Measurements from ENCODE around the gene EML3. TPM values are rescaled to one million over a fixed set of nuclear protein-coding genes. Genes with fewer than 3 reads are reported as not detected.
"Not testable (repeated sequence)": the region's sequence is repeated elsewhere in the genome, so short reads cannot be mapped to it uniquely, and the experiment has no call there.

The EML3 gene
- total RNA-seq, 1 donor from 2014 or later = 13.1 TPM

DNA sequence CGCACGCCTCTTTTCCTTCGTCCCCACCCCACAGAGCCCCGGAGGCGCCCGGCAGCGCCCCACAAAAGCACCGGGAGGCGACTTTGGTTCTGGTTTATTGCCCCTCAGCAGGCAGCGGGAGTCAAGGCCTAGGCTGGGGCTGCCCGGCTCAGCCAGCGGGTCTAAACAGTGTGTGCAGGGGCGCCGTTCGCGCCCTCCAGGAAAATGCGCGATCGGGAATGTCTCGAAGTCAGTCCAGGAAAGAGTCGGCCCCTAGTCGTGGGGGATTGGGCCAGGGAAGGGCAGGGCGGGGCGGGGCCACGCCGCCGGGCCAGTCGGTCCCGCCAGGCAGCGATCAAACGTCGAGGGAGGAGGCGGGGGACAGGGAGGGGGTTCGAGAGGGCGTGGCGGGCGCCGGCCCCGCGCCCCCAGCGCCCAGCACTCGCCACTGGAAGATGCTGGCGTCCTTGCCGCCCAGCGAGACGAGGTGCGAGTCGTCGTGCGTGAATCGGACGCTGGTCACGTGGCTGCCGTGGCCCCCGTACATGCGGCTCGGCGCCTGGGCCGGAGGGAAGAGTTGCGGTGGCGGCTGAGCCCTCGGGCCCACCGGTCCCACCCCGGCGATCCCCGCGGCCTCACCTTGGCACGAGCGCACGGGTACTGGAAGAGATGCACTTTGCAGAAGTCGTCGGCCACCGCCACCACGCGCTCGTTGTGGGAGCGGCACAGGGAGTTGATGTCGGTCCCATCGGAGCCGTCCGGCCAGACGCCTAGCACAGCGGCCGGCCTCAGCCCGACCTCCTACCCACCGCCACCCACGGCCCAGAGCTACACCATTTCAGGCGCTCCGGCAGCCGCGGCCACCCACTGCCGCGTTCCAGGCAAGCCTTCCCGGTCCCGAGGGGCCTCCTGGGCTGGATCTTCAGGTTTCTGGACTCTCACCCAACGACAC, 10.2 kb downstream of the EML3 start:
- DNase-seq (peak; percentile 78), ATAC-seq (ENCODE audit: poor library complexity) (peak; percentile 67)
- intact Hi-C loops (cut with DNase I) = no loop called here

DNA sequence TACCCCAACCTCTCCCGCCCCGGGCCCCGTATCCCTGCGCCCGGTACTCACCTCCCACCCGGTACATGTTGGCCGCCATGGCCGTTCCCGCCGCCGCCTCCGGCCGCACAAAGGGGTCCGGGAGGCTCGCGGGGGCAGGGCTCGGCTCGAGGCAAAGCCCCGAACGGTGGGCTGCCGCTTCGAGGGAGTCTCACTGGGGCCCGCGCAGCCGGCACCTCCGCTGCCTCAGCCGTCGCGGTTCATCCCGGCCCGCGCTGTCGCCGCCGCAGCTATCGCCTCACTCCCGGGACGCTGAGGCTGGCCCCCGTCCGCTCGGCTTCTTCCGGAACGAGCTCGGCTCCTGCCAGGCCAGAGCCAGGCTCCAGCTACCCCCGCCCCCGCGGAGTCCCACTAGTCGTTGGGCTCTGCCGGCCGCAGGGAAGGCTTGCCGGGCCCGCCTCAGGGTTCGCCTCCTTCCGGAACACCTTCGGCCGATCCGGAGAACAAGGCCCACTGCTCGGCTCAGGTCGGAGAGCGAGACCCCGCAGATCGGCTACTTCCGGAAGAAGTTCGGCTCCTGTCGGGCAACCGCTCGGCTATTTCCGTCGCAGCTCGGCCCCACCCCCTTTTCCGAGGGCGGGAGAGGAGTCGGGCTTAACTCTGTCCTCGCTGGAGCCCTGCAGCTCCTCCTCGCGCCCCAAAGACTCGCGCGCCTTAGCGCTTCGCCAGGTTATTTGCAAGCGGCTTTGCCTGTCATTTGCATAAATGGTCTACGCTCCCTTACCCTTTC, 11.0 kb downstream of the EML3 start, which contains the start of gene MTA2:
MTA2 (minus strand) TSS at position 494 of the 769 bp plus-strand sequence; CDS start at position 79, 415 bp downstream.
- intact Hi-C loops (cut with DNase I) = no loop called here
- DNase-seq (peak; percentile 97), ATAC-seq (ENCODE audit: poor library complexity) (peak; percentile 94)

DNA sequence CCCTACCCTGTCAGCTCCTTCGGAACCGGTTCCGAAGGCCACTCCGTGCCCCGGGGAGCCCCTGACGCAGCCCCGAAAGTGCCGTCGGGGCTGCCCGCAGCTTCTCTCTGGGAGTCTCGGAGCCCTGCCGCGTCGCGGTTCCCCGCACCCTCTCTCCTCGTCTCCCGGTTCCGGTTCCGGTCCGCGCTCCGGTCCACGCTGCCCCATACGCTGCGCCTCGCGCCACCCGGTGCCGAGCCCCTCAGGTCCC, 11.5 kb downstream of the EML3 start:
- intact Hi-C loops (cut with DNase I) = no loop called here
- ATAC-seq (ENCODE audit: poor library complexity) = peak; percentile 42
- DNase-seq = peak; percentile 76

DNA sequence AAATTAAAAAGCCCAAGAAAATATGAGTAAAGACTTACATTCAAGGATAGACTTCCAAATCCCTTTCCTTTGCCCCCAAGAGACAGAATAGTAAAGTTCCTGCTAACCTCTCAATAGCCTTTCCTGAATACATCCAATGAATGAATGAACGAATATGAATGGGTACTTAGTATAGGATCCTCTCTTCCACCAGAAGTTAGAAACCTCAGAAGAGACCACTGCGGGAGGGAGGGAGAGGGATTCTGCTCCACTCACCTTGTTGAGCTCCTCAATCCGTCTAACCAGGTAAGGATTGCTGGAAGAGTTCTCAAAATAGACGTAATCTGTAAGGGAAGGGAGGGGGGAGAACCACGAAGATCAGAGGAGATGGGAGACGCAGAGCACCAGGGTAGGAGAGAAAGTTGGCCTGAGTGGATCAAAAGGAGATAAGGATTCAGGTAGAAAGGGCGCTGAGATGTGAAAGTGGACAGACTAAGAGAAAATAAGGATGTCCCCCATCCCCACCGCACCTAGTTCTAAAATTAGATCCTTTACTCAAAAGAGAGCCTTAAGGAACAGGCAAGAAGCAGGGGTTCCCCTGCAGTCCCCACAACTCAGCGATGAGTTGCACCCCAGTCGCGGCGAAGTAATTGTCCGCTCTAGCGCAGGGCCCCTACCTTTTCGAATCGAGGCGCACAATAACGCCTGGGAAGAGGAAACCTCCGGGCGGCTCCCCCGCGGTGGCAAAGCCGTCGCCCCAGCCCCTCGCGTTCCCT, 12.0 kb downstream of the EML3 start:
- intact Hi-C loops (cut with DNase I) = no loop called here
- ATAC-seq (ENCODE audit: poor library complexity) = no peak
- no peak for DNase-seq

DNA sequence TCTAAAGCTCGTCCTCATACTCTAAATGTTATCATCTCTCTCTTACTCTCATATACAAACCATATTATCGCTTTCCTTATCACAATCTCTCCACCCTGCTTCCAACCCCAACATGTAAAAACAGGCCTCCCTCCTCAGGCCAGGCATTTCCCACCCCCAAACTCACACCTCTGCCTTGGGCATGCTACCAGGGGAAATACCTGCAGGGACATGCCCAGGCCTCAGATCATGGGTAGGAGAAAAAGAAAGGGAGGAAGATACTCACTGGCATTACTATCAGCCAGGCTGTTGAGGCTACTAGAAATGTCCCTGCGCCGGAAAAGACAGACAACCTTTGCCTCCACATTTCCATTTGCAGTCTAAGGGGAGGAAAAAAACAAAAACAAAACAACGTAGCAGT, 12.7 kb downstream of the EML3 start:
- ATAC-seq (ENCODE audit: poor library complexity) (no peak), DNase-seq (no peak)
- intact Hi-C loops (cut with DNase I) = no loop called here

DNA sequence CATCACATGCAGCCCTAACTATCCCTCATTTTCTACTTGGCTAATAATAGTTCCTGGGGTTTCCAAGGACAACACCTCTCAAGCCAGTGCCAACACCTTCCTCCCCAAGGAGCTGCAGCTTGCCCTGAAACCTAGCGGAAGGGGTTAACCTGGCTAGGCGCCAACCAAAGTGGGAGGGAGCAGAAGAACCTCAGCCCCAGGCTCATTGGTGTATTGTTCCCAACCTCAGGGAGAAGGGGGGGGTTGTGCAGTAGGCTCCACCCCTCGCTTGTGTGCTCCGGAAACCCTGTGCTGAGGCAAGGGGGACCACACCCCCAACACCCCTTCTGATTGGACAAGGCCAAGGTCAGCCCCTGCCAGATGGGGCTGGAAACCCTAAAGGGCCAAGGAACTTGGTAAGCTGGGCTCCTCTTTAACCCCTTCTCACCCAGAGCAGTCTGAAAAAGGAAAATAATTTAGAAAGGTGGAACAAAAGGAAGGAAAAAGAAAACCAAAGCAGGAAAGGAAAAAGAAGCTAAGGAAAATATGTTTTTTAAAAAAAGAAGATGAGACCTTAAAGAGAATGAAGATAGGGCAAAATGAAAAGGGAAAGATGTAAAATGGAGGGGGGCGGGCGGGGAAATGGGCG, 13.4 kb downstream of the EML3 start:
- ATAC-seq (ENCODE audit: poor library complexity) = peak; percentile 45
- DNase-seq = peak; percentile 95
- intact Hi-C loops (cut with DNase I) = no loop called here

DNA sequence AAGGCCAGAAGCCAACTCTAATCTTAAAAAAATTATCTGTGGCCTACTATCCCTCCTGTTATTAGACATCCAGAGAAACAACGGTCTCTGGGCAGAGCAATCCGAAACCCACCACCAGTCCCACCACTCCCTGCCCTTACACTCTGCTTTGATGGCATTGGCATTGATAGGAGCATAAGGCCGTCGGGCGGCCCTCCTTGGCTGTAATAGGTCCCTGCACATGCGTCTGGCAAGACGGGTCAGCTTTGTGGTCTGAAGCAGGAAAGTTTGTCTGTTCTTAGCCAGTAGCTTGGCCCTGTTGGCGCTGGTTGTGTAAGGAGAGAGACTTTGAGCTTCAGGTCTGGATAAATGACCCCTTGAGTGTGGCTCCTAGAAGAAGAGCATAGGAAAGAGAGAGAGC, 17.5 kb downstream of the EML3 start:
- intact Hi-C loops (cut with DNase I) = no loop called here

DNA sequence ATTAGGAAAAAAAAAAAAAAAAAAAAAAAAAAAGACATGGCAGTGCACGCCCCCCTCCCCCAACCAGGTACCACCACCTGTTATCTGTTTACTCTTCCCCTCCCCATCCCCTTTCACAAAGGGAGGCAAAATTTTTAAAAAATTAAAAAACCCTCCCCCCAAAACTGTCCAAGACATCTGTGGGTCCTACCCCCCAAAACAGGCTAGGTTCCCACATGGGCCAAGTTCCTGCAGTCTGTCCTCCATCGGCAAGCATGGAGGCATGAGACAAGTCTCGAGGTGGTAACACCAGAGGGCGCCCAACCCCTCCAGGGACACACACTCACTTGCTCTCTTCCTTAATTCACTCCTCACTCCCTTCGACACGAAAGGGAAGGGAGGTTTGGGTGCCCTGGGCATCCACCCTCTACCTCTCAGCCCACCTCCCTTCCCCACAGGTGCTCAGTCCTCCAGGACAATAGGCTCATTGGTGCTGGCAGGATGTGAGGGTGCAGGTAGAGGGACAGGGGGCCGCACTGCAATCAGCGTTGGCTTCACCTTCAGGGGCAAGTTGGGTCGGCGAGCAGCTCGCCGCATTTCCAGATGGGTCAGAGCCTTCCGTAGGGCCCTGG, 19.0 kb downstream of the EML3 start:
- intact Hi-C loops (cut with DNase I) = no loop called here
- DNase-seq (peak; percentile 88), ATAC-seq (ENCODE audit: poor library complexity) (peak; percentile 9)

More for the DNA sequence above, 17.5 kb downstream of the EML3 start:
- ATAC-seq (ENCODE audit: poor library complexity) (no peak), DNase-seq (no peak)

DNA sequence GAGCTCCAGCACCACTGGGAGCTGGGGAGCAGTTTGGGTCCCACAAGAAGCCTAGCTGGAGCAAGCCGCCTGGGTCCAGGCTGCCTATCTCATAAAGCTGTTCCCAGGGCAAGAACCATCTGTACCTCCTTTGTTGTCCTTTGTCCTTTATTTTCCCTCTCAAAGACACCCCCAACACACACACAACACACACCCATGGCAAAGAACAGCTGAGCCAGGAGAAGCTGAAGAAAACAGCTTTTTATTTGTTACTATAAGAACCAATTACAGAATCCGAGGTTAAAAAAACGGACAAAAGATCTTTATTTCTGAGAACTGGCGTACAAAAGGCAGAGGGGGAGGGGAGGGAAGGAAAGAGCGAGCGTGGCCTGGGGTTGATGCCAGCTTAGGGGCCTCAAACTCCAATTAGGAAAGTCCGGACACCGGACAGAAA, 19.6 kb downstream of the EML3 start:
- intact Hi-C loops (cut with DNase I) = no loop called here
- no peak for ATAC-seq (ENCODE audit: poor library complexity)
- no peak for DNase-seq

DNA sequence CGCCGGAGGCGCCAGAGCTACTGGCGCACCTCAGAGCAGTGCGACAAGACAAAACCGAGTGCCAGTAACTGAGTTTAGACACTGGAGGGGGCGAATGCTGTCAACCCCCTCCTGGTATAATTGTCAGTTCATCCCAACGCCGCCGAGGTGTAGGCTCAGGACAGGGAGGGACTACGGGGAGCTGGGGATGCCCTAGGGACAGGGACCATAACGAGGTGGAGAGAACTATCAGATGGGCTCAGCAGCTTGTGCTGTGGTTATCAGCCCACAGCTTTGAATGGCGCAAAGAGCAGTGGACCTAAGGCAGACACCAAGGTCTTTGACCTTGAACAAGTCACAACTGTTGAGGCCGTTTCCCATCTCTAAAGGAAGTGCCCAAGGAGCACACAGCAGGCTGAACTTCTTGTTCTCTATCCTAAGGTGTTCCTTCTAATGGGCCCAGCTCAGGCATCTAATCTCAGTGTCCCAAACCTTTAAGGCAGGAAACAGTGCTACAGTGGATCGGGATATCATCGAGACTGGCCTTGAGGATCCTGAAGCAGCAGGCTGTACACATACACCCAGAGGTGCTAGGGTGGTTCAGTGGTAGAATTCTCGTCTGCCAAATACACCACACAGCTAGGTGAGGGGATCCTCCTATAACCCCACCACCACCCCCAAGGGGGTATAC, 20.3 kb downstream of the EML3 start:
- DNase-seq = no peak
- ATAC-seq (ENCODE audit: poor library complexity) = peak; percentile 16
- intact Hi-C loops (cut with DNase I) = no loop called here

DNA sequence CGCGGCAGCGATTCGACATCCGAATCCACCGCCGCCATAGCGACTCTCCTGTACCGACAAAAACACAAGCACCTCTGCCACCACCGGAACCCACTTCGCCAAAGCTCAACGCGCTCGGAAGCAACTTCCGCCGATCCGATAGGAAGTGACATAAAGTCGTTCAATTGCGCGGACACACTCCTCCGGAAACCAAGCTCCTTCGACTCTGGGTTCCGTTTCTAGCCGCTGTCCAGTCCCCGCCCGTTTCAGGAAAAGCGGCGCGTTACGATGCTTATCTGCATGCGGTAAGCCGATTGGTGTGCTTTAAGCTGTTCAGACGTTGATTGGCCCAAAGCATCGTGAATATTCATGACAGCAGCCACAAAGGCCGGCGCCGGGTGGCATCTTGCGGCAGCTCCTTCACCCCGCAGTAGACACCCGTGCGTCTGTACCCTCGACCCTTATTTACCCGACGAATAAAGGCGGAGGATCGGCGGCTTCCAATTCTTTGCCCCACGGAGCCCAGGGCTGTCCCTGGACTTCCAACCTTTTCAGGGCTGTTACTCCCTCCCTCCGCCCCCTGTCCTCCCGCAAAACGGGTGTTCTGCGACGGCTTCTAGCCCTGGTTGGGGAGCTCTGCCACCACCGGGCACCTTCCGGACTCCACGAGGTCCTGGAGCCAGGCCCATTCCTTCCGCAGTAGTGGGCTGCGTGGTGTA, 21.0 kb downstream of the EML3 start, which contains the start of gene TUT1:
TUT1 (minus strand) TSS at position 76 of the 698 bp plus-strand sequence; CDS start at position 38, 38 bp downstream.
- intact Hi-C loops (cut with DNase I) = no loop called here
- ATAC-seq (ENCODE audit: poor library complexity) = peak; percentile 96
- DNase-seq = peak; percentile 97

DNA sequence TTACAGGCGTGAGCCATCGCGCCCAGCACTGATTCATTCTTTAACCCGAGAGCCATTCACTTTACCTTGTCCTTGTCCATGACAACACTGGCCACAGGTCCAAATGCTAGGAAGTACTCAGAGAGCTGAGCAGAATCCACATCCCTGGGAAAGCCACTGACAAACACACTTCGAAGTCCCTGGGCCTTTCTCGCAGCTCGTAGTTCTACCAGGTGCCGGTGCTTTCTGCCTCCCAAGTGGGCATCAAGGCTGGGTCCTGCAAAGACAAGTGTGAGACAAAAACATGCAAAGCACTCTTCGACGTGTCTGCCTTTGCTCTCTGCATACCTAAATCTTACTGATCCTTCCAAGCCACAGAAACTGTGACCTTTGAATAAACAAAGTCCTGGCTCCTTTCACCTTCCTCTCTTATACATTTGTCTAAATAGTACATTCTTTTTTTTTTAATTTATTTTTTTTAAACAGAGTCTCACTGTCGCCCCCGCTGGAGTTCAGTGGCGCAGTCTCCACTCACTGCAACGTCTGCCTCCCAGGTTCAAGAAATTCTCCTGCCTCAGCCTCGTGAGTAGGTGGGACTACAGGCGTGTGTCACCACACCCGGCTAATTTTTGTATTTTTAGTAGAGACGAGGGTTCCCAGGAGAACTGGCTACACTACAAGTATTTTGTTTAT, 23.5 kb downstream of the EML3 start:
- ATAC-seq (ENCODE audit: poor library complexity) (no peak), DNase-seq (peak; percentile 20)
- intact Hi-C loops (cut with DNase I) = no loop called here

DNA sequence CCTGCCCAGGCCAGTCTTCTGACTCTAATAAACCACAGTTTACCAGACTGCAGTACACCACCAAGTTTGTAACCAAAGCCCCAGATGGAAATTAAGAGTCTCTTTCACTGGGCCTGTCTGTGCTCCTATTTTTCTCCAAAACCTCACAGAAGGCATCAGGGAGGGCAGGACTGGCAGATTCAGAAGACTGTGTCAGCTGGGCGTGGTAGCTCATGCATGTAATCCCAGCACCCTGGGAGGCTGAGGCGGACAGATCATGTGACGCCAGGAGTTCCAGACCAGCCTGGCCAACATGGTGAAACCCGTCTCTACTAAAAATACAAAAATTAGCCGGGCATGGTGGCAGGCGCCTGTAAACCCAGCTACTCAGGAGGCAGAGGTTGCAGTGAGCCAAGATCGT, 27.2 kb downstream of the EML3 start:
- intact Hi-C loops (cut with DNase I); ATAC-seq (ENCODE audit: poor library complexity): not testable (repeated sequence)
- peak; percentile 12 for DNase-seq

DNA sequence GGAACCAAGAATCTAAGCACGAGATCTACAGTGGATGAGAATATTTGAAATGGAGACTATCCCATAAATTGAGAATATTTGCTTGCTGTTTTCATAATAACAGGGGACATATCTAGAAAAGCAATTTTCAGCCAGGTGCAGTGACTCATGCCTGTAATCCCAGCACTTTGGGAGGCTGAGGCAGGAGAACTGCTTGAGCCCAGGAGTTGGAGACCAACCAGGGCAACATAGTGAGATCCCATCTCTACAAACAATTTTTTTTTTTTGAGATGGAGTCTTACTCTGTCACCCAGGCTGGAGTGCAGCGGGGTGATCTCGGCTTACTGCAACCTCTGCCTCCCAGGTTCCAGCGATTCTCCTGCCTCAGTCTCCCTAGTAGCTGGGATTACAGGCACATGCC, 30.8 kb downstream of the EML3 start:
- DNase-seq; ATAC-seq (ENCODE audit: poor library complexity); intact Hi-C loops (cut with DNase I): not testable (repeated sequence)

DNA sequence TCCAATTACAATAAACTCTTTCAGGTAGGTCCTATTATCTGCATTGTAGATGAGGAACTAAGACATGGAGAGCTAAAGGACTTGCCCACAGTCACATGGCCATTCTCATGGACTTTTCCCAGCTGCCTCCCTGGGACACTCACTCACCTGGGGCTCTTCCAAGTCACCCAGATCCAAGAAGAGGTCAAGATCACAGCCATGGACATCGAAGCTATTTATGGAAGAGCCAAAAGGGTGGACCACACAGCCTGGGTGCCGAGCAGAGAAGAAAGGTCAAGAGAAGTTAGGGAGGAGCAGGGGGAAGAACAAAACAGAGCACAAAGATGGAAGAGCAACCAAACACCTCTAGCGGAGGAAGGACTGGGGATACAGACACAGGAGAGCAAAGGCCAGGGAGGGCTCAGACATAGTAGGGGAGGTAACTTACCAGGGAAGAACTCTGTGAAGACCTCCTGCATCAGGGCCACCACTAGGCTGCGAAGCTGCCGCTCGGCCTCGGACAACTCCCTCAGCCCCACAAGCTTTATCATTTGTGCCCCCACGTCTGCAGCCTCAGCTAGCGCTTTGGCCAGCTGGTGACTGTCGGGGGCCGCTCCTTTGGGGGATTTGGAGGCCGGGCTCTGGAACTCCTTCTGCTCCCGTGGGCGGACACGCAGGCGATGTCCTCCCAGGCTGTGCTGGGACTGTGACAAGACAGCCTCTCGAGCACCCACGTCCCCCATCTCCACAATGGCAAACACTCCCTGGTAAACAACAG, 31.4 kb downstream of the EML3 start:
- intact Hi-C loops (cut with DNase I) = no loop called here
- DNase-seq (peak; percentile 21), ATAC-seq (ENCODE audit: poor library complexity) (no peak)

DNA sequence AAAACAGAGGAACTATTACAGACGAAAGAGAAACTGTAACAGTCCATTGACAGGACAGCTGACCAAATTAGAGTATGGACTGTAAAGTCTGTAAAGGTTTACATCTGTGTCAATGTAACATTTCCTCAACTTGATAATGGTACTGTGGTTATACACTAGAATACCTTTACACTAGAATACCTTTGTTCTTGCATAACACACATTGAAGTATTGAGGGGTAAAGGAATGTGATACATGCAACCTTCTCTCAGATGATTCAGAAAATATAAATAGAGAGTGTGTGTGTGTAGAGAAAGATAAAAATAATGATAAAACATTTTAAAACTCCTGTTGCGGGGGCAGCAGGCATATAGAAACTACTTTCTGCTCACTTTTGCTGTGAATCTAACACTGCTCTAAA, 33.3 kb downstream of the EML3 start:
- intact Hi-C loops (cut with DNase I) = no loop called here
- ATAC-seq (ENCODE audit: poor library complexity) (no peak), DNase-seq (no peak)

Measured in Right ventricle myocardium superior (tissue), 1 donor.